ENCODE data around the gene ZHX3.

ZHX3 gene

GRCh38 chr20:41148942-41149341 lies 168.6 kb downstream of the ZHX3 start:
- Histone ChIP-seq H3K4me3 (ENCODE audit: low read length in 2 of 2) (no peak overlapping the region), H3K27me3 (ENCODE audit: control insufficient read depth in 1 of 2, insufficient read depth in 2 of 2, low read length in 2 of 2) (no peaks in the 10 kb centered on the region), H3K36me3 (ENCODE audit: control insufficient read depth in 2 of 2, insufficient read depth in 2 of 2, low read length in 2 of 2) (peaks cover 0 to 9% of the 10 kb centered on the region in 2 donors), H3K9me3 (ENCODE audit: control insufficient read depth in 2 of 2, low read length in 2 of 2) (no peaks in the 10 kb centered on the region), H3K9ac (ENCODE audit: low read length in 2 of 2) (no peak overlapping the region), H3K27ac (ENCODE audit: low read length) (no peak overlapping the region), H3K4me1 (ENCODE audit: control insufficient read depth, insufficient read depth, low read length) (peaks cover 46% of the 10 kb centered on the region)

DNA sequence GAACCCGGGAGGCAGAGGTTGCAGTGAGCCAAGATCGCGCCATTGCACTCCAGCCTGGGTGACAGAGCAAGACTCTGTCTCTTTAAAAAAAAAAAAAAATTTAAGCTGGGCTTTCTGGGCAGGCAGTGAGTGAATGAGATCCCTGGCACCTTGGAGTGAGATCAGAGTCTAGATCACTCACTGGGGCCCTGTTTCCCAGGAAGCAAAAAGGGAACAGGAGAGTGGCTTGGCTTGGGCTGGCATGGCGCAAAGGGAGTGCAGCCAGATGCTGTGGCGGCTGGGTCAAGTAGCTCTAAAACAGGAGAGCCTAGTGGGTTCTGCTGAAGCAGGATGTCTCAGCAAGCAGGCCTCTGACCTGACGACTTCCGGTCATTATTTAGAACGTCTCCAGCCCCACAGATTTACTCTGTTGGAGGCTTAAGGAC lies 169.8 kb downstream of the ZHX3 start:
- Histone ChIP-seq H3K9ac (ENCODE audit: low read length in 2 of 2) (peak overlapping the region in 1 of 2 donors; percentile 13), H3K36me3 (ENCODE audit: control insufficient read depth in 2 of 2, insufficient read depth in 2 of 2, low read length in 2 of 2) (peaks cover 0 to 9% of the 10 kb centered on the region in 2 donors), H3K4me3 (ENCODE audit: low read length in 2 of 2) (peak overlapping the region in 1 of 2 donors; percentile 22), H3K9me3 (ENCODE audit: control insufficient read depth in 2 of 2, low read length in 2 of 2) (no peaks in the 10 kb centered on the region), H3K4me1 (ENCODE audit: control insufficient read depth, insufficient read depth, low read length) (peaks cover 50% of the 10 kb centered on the region), H3K27ac (ENCODE audit: low read length) (no peak overlapping the region), H3K27me3 (ENCODE audit: control insufficient read depth in 1 of 2, insufficient read depth in 2 of 2, low read length in 2 of 2) (no peaks in the 10 kb centered on the region)

DNA sequence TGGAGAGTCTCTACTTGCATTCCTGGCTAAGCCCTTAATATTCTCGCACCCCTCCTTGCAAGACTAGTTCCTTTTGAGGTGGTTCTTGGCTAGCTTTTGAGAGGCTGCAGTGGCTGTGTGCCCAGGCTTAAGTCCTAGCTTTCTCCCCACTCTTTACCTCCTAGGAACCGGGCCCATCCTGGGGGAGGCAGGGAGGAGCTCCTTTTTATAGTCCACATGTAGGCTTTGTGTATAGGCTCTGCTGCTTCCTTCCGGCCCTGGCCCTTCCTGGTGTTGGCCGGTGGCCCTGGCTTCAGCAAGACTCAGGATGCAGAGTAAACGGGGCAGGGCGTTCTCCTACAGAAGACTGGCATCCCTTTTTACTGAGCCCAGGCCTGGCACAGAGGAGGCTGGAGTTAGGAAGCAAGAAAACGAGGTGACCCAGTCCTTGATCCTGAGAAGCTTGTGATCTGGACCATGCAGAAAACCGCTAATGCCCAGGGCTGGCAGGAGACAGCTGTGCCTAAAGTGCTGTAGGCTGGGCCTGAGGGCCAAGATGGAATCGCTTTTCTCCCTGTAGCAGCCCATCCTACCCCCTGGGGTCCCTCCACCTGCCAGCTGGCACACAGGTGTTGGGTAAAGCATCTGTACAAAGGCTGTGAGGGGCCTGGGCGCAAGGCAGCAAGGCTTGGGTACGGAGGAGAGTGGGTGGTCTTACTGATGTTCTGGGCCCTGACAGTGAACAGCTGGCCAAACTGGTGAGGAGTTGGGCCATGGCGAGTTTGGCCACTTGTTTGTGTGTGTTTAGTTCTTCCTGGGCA lies 171.5 kb downstream of the ZHX3 start:
- no peaks in the 10 kb centered on the region for H3K9me3 ChIP-seq (ENCODE audit: control insufficient read depth in 2 of 2, low read length in 2 of 2)
- H3K4me1 ChIP-seq (ENCODE audit: control insufficient read depth, insufficient read depth, low read length) = peaks cover 64% of the 10 kb centered on the region
- no peak overlapping the region for H3K9ac ChIP-seq (ENCODE audit: low read length in 2 of 2)
- H3K27ac ChIP-seq (ENCODE audit: low read length) = peak overlapping the region; percentile 37
- H3K4me3 ChIP-seq (ENCODE audit: low read length in 2 of 2) = no peak overlapping the region
- no peaks in the 10 kb centered on the region for H3K27me3 ChIP-seq (ENCODE audit: control insufficient read depth in 1 of 2, insufficient read depth in 2 of 2, low read length in 2 of 2)
- peaks cover 0 to 8% of the 10 kb centered on the region in 2 donors for H3K36me3 ChIP-seq (ENCODE audit: control insufficient read depth in 2 of 2, insufficient read depth in 2 of 2, low read length in 2 of 2)

GRCh38 chr20:41145317-41145716 lies 172.2 kb downstream of the ZHX3 start:
- Histone ChIP-seq H3K36me3 (ENCODE audit: control insufficient read depth in 2 of 2, insufficient read depth in 2 of 2, low read length in 2 of 2) (peaks cover 0 to 5% of the 10 kb centered on the region in 2 donors), H3K27ac (ENCODE audit: low read length) (peak overlapping the region; percentile 37), H3K4me3 (ENCODE audit: low read length in 2 of 2) (peak overlapping the region in 1 of 2 donors; percentile 35), H3K4me1 (ENCODE audit: control insufficient read depth, insufficient read depth, low read length) (peaks cover 65% of the 10 kb centered on the region), H3K9me3 (ENCODE audit: control insufficient read depth in 2 of 2, low read length in 2 of 2) (no peaks in the 10 kb centered on the region), H3K9ac (ENCODE audit: low read length in 2 of 2) (no peak overlapping the region), H3K27me3 (ENCODE audit: control insufficient read depth in 1 of 2, insufficient read depth in 2 of 2, low read length in 2 of 2) (no peaks in the 10 kb centered on the region)

DNA sequence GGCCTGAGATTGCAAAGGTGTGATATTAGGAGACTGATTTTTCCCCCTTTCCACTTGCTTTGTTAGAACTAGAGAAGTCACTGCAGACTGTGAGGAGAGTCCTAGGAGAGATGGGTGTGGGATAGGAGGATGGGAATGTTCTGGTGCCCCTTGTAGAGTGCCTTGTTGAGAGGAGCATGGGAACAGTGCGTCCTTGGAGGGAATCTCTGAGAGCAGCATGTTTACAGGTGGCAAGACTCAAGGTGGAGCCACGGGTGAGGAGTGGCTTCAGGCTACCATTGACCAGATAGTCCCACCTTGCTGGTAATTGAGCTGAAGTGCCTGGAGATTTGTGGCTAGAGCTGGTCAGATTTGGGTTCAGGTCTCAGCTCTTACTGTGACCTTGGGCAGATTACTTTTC lies 174.2 kb downstream of the ZHX3 start:
- H3K9ac ChIP-seq (ENCODE audit: low read length in 2 of 2) = no peak overlapping the region
- H3K27me3 ChIP-seq (ENCODE audit: control insufficient read depth in 1 of 2, insufficient read depth in 2 of 2, low read length in 2 of 2) = no peaks in the 10 kb centered on the region
- H3K4me3 ChIP-seq (ENCODE audit: low read length in 2 of 2) = no peak overlapping the region
- no peaks in the 10 kb centered on the region for H3K9me3 ChIP-seq (ENCODE audit: control insufficient read depth in 2 of 2, low read length in 2 of 2)
- peaks cover 0 to 5% of the 10 kb centered on the region in 2 donors for H3K36me3 ChIP-seq (ENCODE audit: control insufficient read depth in 2 of 2, insufficient read depth in 2 of 2, low read length in 2 of 2)
- H3K4me1 ChIP-seq (ENCODE audit: control insufficient read depth, insufficient read depth, low read length) = peaks cover 74% of the 10 kb centered on the region
- no peak overlapping the region for H3K27ac ChIP-seq (ENCODE audit: low read length)

DNA sequence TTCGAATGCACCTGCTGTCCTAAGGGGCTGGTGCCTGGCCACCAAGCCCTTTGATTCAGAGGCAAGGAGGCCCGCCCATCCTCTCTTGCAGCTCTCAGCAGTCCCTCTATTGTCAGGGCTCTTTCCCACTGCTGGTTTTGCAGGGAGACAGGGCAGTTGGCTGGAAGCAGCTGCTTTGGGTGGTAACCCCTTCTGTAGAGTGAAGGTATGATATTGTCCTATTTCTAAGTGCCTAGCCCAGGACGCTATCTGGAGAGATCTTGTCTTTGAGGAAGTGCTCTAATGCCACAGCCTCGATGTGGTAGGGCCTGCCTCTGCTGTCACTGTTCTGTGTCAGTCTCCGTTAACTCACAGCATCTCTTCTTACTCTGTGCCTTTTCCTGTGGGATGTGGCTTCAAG lies 174.6 kb downstream of the ZHX3 start:
- no peak overlapping the region for H3K4me3 ChIP-seq (ENCODE audit: low read length in 2 of 2)
- no peaks in the 10 kb centered on the region for H3K27me3 ChIP-seq (ENCODE audit: control insufficient read depth in 1 of 2, insufficient read depth in 2 of 2, low read length in 2 of 2)
- H3K9me3 ChIP-seq (ENCODE audit: control insufficient read depth in 2 of 2, low read length in 2 of 2) = no peaks in the 10 kb centered on the region
- H3K27ac ChIP-seq (ENCODE audit: low read length) = no peak overlapping the region
- H3K4me1 ChIP-seq (ENCODE audit: control insufficient read depth, insufficient read depth, low read length) = peaks cover 70% of the 10 kb centered on the region
- peaks cover 0 to 5% of the 10 kb centered on the region in 2 donors for H3K36me3 ChIP-seq (ENCODE audit: control insufficient read depth in 2 of 2, insufficient read depth in 2 of 2, low read length in 2 of 2)
- H3K9ac ChIP-seq (ENCODE audit: low read length in 2 of 2) = no peak overlapping the region

DNA sequence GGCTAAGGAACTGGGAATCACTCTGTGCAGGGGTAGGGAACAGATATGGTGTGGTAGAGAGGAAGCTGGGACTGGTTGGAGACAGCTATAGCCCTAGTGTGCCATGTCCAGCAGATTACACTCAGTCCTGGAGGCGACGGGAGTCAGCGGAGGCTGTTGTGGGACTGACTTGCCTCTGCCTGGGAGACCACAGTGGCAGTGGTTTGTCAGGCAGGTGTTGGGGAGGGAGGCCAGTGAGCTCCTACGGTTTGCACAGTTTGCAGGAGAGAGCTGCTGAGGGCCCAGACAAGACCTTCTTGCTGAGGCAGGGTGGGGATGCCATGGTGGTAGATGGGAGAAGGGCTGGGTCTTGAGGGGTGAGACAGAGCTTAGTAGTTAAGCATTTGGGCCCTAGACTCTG lies 175.3 kb downstream of the ZHX3 start:
- Histone ChIP-seq H3K9ac (ENCODE audit: low read length in 2 of 2) (no peak overlapping the region), H3K36me3 (ENCODE audit: control insufficient read depth in 2 of 2, insufficient read depth in 2 of 2, low read length in 2 of 2) (peaks cover 0 to 5% of the 10 kb centered on the region in 2 donors), H3K4me1 (ENCODE audit: control insufficient read depth, insufficient read depth, low read length) (peaks cover 70% of the 10 kb centered on the region), H3K9me3 (ENCODE audit: control insufficient read depth in 2 of 2, low read length in 2 of 2) (no peaks in the 10 kb centered on the region), H3K4me3 (ENCODE audit: low read length in 2 of 2) (no peak overlapping the region), H3K27ac (ENCODE audit: low read length) (peak overlapping the region; percentile 46), H3K27me3 (ENCODE audit: control insufficient read depth in 1 of 2, insufficient read depth in 2 of 2, low read length in 2 of 2) (no peaks in the 10 kb centered on the region)

DNA sequence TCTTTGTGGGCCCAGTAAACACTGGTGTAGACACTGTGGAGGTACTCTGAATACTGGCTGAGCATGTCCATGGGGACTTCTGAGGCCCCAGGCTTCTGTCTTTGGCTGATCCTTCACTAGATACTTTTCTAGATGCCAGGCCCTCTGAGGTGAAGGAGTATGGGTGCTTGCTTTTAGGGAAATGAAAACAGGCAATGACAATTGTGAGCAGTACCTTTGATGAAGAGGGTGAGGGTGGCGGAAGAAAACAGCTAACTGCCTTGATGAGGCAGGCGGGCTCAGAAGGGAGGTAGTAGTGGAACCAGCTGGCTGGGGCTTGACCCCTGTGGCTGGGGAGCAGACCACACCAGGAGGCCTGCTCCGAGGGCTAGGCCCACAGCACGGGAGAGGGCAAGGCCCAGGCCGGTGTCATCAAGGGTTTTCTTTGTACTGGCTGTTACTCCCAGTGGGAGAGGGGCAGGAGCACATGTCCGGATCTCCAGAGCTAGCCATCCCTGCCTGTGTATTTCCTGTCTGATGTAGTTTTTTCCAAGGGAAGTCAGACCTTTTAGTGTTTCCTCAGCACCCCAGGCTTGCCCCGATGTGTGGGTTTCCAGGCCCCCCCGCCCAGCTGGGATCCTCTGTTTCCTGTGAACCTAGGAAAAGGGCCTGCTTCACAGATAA lies 176.2 kb downstream of the ZHX3 start:
- H3K9ac ChIP-seq (ENCODE audit: low read length in 2 of 2) = no peak overlapping the region
- H3K9me3 ChIP-seq (ENCODE audit: control insufficient read depth in 2 of 2, low read length in 2 of 2) = no peaks in the 10 kb centered on the region
- H3K27ac ChIP-seq (ENCODE audit: low read length) = peak overlapping the region; percentile 46
- no peaks in the 10 kb centered on the region for H3K27me3 ChIP-seq (ENCODE audit: control insufficient read depth in 1 of 2, insufficient read depth in 2 of 2, low read length in 2 of 2)
- peaks cover 0 to 5% of the 10 kb centered on the region in 2 donors for H3K36me3 ChIP-seq (ENCODE audit: control insufficient read depth in 2 of 2, insufficient read depth in 2 of 2, low read length in 2 of 2)
- H3K4me3 ChIP-seq (ENCODE audit: low read length in 2 of 2) = peak overlapping the region in 1 of 2 donors; percentile 35
- peaks cover 65% of the 10 kb centered on the region for H3K4me1 ChIP-seq (ENCODE audit: control insufficient read depth, insufficient read depth, low read length)

DNA sequence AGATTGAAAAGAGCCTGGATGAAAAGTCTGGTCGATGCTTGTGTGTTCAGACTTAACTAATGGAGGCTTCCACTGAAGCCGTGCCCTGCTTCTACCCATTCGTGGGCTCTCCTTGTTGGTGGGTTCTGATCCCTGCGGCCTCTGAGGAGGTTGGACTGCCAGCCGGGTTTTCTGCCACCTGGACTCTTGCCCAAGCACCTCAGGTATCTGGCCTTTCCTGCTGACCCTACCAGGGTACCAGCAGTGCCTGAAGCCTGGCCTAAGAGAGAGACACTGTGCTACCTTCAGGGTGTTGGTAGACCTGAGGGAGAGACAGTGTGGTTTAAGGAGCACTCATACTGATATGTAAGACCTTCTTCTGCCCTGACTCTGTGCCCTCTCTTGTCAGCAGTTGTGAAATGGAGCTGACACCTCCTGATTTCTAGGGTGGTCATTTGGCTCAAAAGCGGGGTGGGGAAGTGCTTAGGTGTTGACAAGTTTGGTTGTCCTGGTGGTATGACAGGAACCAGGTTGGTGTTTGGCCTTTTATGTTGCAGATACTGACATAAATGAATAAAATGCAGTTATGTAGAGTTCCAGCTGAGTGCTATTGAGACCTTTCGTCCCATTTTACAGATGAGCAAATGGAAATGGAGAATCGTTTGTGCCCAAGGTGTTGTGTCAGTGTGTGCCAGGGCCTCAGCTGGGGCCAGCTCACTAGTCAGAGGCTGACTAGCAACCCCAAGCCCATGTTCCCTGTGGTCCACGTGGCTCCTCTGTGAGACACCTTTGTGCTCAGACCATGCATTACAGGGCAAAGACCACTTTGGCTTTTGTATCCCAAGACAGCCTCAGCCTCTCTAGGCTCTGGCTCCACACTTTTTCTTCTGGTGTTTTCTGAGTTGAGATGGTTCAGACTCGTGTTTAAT lies 177.1 kb downstream of the ZHX3 start:
- H3K4me3 ChIP-seq (ENCODE audit: low read length in 2 of 2) = peak overlapping the region in 1 of 2 donors; percentile 29
- no peaks in the 10 kb centered on the region for H3K27me3 ChIP-seq (ENCODE audit: control insufficient read depth in 1 of 2, insufficient read depth in 2 of 2, low read length in 2 of 2)
- no peaks in the 10 kb centered on the region for H3K9me3 ChIP-seq (ENCODE audit: control insufficient read depth in 2 of 2, low read length in 2 of 2)
- H3K36me3 ChIP-seq (ENCODE audit: control insufficient read depth in 2 of 2, insufficient read depth in 2 of 2, low read length in 2 of 2) = peaks cover 0 to 5% of the 10 kb centered on the region in 2 donors
- peak overlapping the region; percentile 46 for H3K27ac ChIP-seq (ENCODE audit: low read length)
- H3K9ac ChIP-seq (ENCODE audit: low read length in 2 of 2) = peak overlapping the region; percentile 30 to 36
- peaks cover 62% of the 10 kb centered on the region for H3K4me1 ChIP-seq (ENCODE audit: control insufficient read depth, insufficient read depth, low read length)
